ENCODE measurements around the gene KLF13.

- TF ChIP-seq CTCF (IDR thresholded peaks at IDR 0.05) (no peak), POLR2A (IDR thresholded peaks at IDR 0.05) (no peak)
These were observed 77.0 kb downstream of the KLF13 start for GRCh38 chr15:31403606-31404005.

All from breast epithelium (tissue), 3 donors.